Peyer's patch (tissue), 4 donors: Measurements from ENCODE around the gene CNTN4.

Experiments used
- CTCF ChIP-seq, 6 experiments: fragments of 450-650 bp in 4 of 6; fragments of 200-600 bp in 2 of 6; sonication (generic) in 1 of 6; IDR thresholded peaks; one replicate each; pipeline ENCODE4 v1.5.1; 2017 to 2019; ENCODE audit warnings: antibody characterized with exemption in 6 of 6, mild to moderate bottlenecking in 3 of 6, moderate library complexity in 1 of 6
- POLR2A ChIP-seq, 2 donors: fragments of 450-650 bp; IDR thresholded peaks; one replicate each; pipeline ENCODE4 v1.5.1; 2017; ENCODE audit warnings: antibody characterized with exemption in 2 of 2, mild to moderate bottlenecking in 2 of 2, moderate library complexity in 2 of 2

- TF ChIP-seq CTCF (IDR thresholded peaks at IDR 0.05): no peak
- TF ChIP-seq POLR2A (IDR thresholded peaks at IDR 0.05): no peak
Measured at GRCh38 chr3:2071531-2071930, 27.1 kb upstream of the CNTN4 start.
